GM15510 (cell line): ENCODE results near the gene IRF2BP2.

Source experiments
- POLR2A ChIP-seq: IDR thresholded peaks from 3 replicates; pipeline ENCODE4 v1.6.1; 2011; ENCODE audit warnings: borderline replicate concordance; ENCODE audit not compliant: insufficient read length; ENCODE audit errors: extremely low read depth

The IRF2BP2 gene

DNA sequence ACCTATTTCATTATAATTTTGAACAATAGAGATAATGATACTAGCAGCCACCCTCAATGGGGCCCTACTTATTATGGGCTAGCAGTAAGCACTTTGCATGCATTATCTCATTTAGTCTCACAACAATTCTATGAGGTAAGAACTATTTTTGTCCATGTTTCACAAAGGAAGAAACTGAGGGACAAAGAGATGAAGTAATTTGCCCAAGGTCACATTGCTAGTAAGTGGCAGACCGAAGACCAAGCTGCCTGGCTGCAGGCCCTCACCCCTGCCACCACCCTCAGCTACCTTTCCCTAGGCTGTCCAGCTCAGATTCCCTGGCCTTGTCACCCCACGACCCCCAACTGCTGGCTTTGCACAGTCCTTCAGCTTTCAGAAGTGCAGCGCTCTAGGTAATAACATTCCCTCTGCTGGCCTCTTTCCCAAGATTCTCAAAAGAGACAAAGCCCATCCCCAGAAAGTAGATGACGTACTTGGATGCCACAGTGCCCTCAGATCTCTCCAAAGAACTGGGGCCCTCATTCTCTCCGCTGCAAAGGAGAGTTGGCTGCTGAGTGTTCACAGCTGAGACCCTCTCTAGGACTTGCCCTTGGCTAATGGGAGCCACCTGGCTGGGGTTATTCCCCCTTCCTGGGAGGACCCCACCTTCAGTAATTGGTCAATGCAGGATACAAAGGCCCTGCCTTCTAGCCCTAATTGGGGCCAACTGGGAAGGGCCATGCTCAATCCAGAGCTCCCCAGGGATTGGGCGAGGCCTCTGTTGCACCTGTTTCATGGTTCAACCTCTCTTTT is 39.5 kb downstream of the IRF2BP2 start:
- TF ChIP-seq POLR2A: no peak

GRCh38 chr1:234568345-234568744 is 41.6 kb downstream of the IRF2BP2 start:
- no peak for TF ChIP-seq POLR2A

DNA sequence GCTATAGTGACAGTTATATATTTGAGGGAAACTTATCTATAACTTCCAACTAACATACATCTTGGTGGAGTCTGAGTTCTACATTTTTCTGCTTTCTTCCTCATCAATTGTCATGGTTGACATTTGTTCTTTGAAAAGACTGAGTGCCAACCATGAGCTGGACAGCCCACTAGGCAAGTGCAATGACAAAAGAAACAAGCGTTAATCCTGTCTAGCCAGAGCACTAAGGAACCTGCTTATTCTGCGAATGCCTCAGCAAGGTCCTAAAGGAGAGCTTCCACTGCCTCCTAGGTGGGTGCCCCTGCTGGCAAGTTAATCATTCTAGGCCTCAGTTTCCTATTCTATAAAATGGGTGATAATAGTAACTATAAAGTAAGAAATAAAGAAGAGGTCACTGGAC is 44.8 kb downstream of the IRF2BP2 start:
- TF ChIP-seq POLR2A: no peak

- no peak for TF ChIP-seq POLR2A
Observed at GRCh38 chr1:234564035-234565029, 45.6 kb downstream of the IRF2BP2 start.

DNA sequence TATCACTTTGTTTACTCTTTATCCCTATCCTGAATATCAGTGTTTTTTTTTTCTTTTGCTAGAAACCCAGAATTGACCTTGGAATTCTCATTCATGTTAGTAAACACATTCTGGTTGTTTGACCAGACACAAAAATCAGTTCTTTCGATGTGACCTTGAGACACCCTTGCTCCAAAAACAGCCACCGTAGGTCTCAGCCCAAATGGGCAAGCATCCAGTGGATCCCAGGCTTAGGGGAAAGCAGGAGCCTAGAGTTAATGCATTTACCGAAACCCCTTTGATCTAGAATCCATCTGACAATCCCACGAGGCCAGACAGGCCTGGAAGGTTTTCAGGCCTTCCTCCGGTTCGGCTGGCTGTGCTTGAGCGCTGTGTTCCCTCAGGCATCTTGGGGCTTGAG is 47.6 kb downstream of the IRF2BP2 start:
- no peak for TF ChIP-seq POLR2A

DNA sequence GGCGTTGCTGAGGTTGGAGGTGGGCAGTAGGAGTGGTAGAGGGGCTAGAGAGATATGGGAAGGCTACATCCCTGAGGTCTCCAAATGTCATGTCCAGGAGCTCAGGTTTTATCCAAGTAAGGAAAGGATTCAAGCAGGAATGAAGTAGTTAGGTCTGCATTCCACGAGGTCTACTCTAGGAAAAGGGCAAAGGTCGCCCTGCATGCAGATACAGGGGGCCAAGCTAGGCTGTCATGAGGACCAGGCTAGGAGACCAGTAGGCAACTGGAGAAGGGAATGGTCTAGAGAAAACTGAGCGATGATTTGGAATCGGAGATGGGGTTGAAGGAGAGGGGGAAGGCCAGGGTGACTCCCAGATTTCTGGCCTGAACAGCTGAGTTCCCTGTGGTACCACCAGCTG is 48.7 kb downstream of the IRF2BP2 start:
- no peak for TF ChIP-seq POLR2A

GRCh38 chr1:234559902-234560676 is 49.9 kb downstream of the IRF2BP2 start:
- TF ChIP-seq POLR2A: no peak

DNA sequence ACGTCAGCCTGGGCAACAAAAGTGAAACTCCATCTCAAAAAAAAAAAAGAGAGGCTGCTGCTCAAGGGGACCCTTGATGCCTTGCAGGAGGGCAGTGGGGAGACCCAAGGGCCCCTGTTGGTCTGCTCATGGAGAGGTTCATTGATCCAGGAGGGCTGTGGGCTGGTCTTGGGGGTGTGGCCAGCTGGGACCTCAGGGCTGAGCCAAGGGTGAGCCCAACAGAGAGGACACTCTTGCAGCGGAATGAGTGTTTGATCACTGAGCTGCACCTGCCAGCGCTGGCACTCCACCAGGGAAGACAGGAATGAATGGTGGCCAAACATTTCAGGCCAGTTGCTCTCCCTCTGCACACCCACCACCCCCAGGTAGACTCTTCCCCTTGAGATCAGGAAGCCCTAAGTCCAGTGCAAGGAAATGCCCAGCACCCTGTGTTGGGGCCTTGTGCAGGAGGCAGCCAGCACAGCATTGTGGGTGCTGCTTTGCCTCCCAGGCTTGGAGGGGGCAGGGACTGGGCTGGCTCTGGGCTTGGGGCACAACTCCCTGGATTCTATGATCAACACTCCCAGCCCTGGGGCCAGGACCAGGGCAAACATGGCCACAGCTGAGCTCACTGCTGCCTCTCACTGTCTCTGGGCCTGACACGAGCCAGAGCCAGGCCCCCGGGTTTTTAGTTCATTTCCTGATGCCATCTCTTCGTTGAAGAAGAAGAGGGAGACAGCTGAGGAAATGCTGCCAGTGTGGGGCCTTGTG is 50.7 kb downstream of the IRF2BP2 start:
- TF ChIP-seq POLR2A: no peak

DNA sequence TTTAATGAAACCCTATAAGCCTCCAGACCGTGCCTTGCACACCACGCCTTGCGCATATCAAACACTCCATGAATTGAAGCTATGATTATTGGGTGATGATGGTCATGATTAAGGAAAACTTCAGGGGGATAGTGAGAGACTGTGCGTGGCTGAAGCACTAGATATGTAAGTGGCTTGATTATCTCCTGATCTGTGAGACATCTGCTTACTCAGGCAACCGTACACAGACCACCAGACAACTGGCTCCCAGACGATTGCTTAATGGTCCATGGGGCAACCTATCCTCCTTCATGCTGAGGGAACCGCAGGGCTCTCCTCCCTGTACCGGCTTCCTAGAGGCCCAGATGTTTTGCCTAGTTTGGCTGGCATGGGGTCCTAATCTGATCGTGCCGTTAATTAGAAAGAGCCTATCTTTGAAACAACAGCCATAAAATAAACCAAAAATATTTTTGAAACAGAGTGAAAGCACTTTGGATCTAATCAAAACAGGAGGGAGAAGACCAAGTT is 51.6 kb downstream of the IRF2BP2 start:
- TF ChIP-seq POLR2A: no peak

DNA sequence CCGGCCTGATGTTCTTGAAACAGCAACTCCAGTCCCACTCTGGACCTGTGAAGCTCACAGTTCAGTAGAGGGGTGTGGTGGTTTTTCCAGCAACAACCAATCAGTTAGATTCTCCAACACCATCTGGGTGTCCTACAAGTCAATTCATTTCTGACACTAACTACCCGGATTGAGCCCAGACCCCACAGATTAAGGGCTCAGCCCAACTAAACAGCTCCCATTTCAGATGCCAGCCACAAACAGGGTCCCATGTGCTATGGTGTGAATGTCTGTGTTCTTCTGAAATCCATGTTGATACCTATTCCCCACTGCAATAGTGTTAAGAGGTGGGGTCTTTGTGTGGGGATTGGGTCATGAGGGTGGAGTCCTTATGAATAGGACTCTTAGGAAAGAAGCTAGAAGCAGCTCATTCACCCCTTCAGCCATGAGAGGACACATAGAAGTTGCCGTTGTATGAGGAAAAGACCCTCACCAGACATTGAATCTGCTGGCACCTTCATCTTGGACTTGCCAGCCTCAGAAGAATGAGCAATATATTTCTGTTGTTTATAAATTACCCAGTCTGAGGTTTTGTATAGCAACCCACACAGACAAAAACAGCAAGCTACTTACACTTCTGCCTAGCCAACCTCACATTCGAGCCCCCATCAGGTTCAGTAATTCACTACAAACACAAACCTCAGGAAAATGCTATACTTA is 53.6 kb downstream of the IRF2BP2 start:
- no peak for TF ChIP-seq POLR2A

DNA sequence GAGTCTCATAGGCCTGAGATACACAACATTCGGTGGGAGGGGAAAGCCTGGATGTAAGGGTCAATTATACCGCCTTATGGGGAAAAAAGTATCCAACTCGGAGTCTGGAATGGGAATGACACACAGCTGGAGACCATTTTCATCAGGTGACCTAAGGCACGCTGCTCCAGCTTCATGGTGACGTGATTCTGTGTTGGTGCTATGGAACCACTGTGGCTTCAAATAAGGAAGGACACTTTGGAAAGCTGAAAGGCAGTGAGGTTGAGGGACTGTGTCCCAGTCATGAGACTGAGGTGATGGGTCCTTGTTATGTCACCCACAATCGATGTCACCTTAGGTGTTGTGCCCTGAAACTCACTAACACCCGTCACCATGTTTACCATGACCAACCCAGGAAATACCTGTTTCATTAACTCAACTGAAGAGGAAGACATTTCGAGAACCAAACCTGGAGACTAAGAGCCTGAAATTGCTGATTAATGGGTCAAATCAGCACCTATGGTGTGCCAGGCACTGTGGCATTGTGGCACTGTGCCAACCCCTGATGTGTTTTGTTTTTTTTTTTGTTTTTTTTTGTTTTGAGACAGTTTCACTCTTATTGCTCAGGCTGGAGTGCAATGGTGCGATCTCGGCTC is 54.5 kb downstream of the IRF2BP2 start:
- TF ChIP-seq POLR2A: no peak

GRCh38 chr1:234554698-234555311 is 55.2 kb downstream of the IRF2BP2 start:
- no peak for TF ChIP-seq POLR2A
